HL-60 (cell line): ENCODE results near the gene TTC39B.

Source experiments
- CTCF ChIP-seq: IDR thresholded peaks from one replicate; pipeline ENCODE4 v1.5.1; 2011; ENCODE audit warnings: low read length, control low read depth, inconsistent platforms; ENCODE audit not compliant: insufficient read depth
- SPI1 ChIP-seq: IDR thresholded peaks from 2 replicates; pipeline ENCODE4 v1.6.1; 2012; ENCODE audit warnings: low read depth, mild to moderate bottlenecking, borderline replicate concordance

GRCh38 chr9:15300218-15300617, 6.8 kb downstream of the TTC39B start:
- TF ChIP-seq CTCF (no peak), SPI1 (no peak)
